HG02759 (cell line): ENCODE data around the gene ZCCHC4.

Source experiments
- ATAC-seq: cut with Tn5 transposase; IDR thresholded peaks from one replicate; pipeline ENCODE4 v1.9.1; 2021; ENCODE audit warnings: mild to moderate bottlenecking, moderate library complexity; ENCODE audit not compliant: unreplicated experiment

The ZCCHC4 gene, protein sequence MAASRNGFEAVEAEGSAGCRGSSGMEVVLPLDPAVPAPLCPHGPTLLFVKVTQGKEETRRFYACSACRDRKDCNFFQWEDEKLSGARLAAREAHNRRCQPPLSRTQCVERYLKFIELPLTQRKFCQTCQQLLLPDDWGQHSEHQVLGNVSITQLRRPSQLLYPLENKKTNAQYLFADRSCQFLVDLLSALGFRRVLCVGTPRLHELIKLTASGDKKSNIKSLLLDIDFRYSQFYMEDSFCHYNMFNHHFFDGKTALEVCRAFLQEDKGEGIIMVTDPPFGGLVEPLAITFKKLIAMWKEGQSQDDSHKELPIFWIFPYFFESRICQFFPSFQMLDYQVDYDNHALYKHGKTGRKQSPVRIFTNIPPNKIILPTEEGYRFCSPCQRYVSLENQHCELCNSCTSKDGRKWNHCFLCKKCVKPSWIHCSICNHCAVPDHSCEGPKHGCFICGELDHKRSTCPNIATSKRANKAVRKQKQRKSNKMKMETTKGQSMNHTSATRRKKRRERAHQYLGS

GRCh38 chr4:25312496-25313200 lies at the start of gene ZCCHC4:
TSS of gene ZCCHC4 (plus strand) at chr4:25312774. CDS start at chr4:25312810, 36 bp downstream.
- peak; percentile 90 for ATAC-seq

- no peak for ATAC-seq
These were observed 40.7 kb upstream of the ZCCHC4 start for GRCh38 chr4:25271866-25272265.

DNA sequence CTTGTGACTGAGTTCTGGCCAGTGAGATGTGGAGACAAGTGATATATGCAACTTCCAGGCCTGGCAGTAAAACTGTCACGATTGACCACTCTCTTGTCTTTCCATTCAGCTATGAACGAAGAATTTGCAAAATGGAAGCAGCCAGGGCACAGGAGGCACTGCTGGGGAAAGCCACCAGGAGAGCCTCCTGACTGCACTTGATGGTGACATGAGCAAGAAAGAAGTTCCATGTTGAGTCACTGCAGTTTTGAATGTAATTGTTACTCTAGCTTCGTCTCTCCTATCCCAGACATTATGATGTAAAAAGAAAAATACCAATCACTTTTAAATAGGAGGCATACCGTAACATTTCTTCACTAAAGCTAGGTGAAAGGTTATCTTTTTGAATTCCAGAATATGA lies 32.4 kb upstream of the ZCCHC4 start:
- ATAC-seq = no peak

GRCh38 chr4:25283948-25284347 lies 28.6 kb upstream of the ZCCHC4 start:
- no peak for ATAC-seq

- no peak for ATAC-seq
These were observed 28.1 kb upstream of the ZCCHC4 start for GRCh38 chr4:25284466-25284865.

- ATAC-seq = no peak
These were observed 22.0 kb upstream of the ZCCHC4 start for GRCh38 chr4:25290490-25291067.

DNA sequence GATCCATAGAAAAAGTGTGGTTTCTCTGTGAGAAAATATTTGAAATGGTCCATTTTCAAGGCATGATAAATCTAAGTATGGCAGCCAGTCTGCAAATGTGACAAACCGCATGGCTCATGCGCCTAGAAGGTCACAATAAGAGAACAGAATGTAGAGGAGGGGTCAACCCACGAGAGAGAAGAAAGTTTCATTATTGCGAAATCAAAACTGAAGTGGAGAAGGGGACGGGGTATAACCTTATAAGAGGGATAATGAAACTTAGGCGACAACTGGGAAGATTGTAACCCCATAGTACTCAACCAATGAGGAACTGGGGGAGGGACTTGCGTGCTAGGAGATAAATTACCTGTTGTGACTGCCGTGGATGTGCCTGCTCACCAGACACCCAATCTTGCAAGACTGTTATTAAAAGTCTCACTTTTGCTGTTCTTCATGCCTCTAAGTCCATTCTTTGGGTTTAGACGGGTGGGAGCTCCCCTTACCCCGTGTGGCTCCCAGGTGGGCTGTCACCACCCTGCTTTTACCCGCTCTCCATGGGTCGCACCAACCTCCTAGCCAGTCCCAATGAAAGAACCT lies 21.3 kb upstream of the ZCCHC4 start:
- ATAC-seq = no peak

- no peak for ATAC-seq
These were observed 14.9 kb upstream of the ZCCHC4 start for GRCh38 chr4:25297528-25298242.

GRCh38 chr4:25299476-25300203 lies 12.9 kb upstream of the ZCCHC4 start:
- no peak for ATAC-seq

GRCh38 chr4:25301471-25301870 lies 11.1 kb upstream of the ZCCHC4 start:
- ATAC-seq = no peak

DNA sequence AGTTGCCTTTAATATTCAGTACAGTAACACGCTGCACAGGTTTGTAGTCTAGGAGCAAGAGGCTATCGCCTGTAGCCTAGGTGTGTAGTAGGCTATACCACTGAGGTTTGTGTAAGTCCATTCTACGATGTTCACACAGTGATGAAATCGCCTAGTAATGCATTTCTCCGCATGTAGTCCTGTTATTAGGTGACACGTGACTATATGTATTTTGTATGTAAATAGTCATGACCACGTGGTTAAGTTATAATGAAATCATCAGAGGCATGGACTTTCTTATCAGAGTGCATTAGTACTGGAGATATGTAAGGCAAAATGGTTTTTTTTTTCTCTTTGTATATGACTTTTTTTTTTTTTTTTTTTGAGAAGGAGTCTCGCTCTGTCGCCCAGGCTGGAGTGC lies 9.9 kb upstream of the ZCCHC4 start:
- no peak for ATAC-seq

GRCh38 chr4:25303578-25303977 lies 9.0 kb upstream of the ZCCHC4 start:
- no peak for ATAC-seq

DNA sequence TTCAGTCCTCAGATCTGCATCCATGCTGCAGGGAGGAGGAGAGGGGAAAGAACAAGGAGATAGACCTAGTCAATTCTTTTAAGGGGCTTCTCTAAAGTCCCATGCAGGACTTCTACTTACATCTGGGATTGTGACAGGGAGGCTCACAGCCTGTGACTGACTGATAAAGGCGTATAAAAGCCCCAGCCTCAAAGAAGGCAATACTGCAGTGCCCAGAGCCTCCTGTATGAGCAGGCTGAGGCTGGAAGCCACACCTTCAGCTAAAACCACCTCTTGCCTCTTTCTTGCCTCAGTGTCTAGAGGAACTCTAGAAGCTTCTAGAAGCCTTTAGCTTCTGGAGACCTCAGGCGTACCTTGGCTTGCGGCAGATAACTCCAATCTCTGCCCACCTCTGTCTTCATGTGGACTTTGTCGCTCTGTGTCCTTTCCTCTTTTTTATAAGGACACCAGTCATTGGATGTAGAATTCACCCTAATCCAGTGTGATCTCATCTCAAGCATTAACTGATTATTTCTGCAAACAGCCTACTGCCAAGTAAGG lies 6.0 kb upstream of the ZCCHC4 start:
- no peak for ATAC-seq

DNA sequence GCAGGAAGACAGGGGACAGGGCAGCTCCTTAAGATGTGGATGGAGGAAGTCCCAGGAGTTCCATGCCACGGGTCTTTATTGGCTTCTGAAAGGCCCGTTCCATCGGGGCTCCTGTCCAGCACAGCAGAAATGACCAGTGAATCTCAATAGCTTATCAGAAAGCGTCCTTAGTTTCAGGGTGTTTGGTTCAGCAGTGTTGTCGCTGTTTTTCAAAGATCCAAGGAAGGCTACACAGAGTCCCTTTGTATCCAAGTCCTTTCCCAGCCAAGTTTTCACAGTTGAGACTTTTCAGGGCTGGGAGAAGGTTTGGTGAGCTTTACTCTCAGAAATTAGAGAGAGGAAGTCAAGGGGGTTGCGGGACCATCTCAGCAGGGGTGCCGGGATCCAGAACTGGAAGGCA lies 5.0 kb upstream of the ZCCHC4 start:
- no peak for ATAC-seq

GRCh38 chr4:25308306-25308705 lies 4.3 kb upstream of the ZCCHC4 start:
- ATAC-seq = no peak

GRCh38 chr4:25308761-25309160 lies 3.8 kb upstream of the ZCCHC4 start:
- no peak for ATAC-seq

- peak; percentile 65 for ATAC-seq
These were observed 2.3 kb upstream of the ZCCHC4 start for GRCh38 chr4:25310066-25310802.

DNA sequence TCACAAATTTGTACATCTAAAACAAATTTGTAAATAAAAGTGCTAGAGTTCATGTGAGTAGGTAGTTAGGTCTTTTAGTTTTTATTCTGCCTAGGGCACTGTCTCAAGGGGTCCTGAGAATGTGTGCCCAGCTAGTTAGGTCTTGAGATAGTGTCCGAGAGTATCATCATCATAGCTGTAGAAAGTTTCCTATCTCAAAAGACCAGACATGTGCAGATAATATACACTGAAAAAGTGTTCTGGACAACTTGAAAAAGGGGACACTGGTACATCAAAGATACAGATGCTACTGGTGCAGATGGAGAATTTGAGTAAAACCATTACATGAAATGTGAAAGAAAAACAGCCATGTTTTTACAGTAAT lies 1.8 kb upstream of the ZCCHC4 start:
- peak; percentile 16 for ATAC-seq

DNA sequence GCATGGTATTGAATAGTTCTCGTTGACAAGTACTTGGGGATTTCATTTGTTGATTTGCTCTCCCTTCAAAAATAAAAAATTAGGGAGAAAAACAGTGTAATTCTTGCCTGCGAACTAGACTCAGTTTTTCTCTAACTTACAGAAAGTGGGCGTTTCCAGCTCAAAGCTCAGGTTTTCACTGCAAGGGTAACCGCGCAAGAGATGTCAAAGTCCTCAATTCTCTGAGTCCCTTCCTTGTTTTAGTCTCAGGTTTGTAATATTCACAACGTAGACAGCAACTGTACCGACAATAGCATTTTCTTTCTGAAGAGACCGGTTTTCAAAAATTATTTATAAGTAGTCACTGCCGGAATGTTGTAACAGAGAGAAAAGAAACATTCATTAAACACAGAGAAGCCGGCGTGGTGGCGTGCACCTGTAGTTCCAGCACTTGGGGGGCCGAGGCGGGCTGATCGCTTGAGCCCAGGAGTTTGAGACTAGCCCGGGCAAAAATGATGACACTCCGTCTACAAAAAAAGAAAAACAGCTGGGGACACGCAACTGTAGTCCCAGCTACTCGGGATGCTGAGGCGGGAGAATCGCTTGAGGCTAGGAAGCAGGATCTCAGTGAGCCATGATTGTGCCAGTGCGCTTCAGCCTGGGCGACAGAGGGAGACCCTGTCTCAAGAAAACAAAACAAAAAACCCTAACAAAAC lies 774 bp downstream of the ZCCHC4 start:
- ATAC-seq = no peak
